ENCODE results near the gene SEC62.

SEC62 gene

GRCh38 chr3:170047133-170047404 lies 80.5 kb downstream of the SEC62 start:
- peaks cover 16% of the 10 kb centered on the region for H3K4me1 Mint-ChIP-seq (ENCODE audit: low read depth)
- DNase-seq: no peak
- H3K27ac Mint-ChIP-seq: no peak overlapping the region
- H3K27me3 Mint-ChIP-seq: no peaks in the 10 kb centered on the region
- H3K36me3 Mint-ChIP-seq (ENCODE audit: low read depth): no peaks in the 10 kb centered on the region
- no peaks in the 10 kb centered on the region for H3K9me3 Mint-ChIP-seq
- H3K4me3 Mint-ChIP-seq: no peak overlapping the region

Measured in activated T-cell treated with anti-CD3 and anti-CD28 coated beads, Interleukin-2, amount 50 U/mL, for 24 hours (primary cell).